GM19455 (cell line): ENCODE results near the gene KIF25.
"Not testable (repeated sequence)": the region's sequence is repeated elsewhere in the genome, so short reads cannot be mapped to it uniquely, and the experiment has no call there.

Experiments used
- ATAC-seq: cut with Tn5 transposase; IDR thresholded peaks from one replicate; pipeline ENCODE4 v1.9.1; 2021; ENCODE audit not compliant: unreplicated experiment

The KIF25 gene

DNA sequence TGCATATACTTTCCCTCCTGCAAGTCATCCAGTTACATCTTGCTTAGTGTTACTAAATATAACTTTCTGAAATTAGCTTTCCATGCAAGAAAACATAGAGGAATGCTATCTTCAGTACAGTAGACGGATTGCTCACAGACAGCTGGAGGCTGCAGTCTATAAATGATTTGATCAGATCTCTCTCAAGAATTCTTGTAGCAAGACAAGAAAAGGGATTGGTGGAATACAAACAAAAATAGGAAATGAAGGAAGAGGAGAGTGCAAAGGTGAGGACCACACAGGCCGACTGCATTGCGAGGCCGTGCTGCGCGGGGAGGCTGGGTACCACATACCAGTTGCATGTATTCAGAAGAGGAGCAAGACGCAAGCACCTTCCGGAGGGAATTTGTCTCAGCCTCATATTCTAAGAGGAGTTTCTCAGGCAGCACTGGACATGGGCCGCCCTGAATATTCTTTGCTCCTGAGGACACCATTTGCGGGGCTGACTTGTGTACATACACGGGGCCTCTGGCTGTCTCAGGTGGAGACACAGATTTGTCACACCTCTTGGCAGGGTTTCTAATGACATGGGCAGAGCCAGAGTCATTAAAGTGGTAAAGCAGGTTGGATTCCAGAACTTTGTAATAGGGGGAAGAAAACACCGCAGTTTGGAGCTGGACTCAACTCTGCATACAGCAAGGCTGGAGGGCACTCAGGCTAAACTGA is 22.7 kb upstream of the KIF25 start:
- ATAC-seq, result no peak

DNA sequence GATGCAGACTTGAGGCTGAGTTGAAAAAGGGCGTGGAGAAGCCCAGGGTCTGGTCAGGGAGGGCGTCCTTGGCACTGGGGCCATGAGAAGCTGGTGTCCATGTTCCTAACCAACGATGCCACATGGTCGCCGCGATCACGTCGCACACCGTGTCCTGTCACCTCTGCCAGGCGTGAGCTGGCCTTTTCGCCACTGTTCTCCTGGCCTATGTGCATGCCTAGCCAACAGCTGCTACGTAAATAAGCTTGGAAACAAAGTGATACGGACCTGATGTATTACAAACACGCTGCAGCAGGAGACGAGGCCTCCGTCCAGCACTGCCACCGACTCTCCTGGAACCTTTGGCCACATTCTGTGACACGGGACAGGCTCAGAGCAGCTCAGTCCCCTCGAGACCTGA is 22.0 kb upstream of the KIF25 start:
- ATAC-seq, result no peak

DNA sequence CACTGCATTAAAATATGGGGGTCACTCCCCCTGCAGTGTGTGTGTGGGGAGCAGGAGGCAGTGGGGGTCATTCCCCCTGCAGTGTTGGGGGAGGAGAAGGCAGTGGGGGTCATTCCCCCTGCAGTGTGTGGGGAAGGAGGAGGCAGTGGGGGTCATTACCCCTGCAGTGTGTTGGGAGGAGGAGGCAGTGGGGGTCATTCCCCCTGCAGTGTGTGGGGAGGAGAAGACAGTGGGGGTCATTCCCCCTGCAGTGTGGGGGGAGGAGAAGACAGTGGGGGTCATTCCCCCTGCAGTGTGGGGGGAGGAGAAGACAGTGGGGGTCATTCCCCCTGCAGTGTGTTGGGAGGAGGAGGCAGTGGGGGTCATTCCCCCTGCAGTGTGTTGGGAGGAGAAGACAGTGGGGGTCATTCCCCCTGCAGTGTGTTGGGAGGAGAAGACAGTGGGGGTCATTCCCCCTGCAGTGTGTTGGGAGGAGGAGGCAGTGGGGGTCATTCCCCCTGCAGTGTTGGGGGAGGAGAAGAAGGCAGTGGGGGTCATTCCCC is 21.3 kb upstream of the KIF25 start:
- ATAC-seq, result not testable (repeated sequence)

DNA sequence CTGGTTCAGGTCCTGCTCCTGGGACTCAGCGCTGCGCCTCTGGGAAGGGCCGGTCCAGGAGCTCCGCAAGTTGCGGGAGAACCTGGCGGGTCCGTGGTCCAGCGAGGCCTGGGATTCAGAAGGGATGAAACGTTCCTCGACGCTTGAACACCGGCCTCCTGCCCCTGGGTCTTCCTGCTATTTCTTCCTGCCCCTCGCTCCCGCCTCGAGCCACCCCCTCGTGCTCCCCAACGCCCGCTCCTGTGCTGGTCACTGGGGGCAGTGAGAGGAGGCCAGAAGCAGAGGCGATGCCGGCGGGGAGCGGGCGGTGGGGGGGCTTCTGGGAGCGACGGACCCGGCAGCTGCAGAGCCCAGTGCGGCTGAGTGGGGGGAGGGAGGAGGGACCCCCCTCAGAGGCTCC is 20.8 kb upstream of the KIF25 start:
- ATAC-seq, result no peak

DNA sequence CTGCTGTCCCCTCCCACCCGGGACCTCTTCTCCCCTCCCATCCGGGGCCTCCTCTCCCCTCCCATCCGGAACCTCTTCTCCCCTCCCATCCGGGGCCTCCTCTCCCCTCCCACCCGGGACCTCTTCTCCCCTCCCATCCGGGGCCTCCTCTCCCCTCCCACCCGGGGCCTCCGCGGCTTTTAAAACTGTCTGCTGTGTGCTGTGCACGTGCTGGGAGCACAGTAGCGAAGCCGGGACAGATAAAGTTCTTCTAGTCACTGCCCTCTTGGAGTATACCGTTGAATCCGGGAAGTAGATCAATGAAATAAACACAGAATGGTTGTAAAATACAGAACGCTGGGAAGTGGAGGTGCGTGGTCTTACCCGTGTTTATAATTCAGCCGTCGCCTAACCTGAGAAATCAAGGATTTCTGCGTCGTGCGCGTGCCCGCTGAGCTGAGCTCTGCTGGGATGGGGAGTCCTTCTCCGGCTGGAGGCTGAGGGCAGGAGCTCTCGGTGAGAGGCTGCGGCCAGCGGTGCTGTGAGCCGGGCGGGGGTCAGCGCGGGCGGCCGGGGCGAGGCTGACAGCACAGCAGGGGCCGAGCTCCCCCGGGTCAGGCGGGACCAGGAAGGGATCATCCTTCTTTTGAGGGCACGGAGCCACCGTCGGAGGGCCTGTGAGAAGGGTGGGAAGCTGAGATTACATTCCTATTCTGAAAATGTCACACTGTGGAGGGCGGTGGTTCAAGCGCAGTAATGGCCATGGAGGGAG is 19.6 kb upstream of the KIF25 start:
- ATAC-seq, result no peak

GRCh38 chr6:167978607-167979006 is 18.9 kb upstream of the KIF25 start:
- ATAC-seq, result no peak

DNA sequence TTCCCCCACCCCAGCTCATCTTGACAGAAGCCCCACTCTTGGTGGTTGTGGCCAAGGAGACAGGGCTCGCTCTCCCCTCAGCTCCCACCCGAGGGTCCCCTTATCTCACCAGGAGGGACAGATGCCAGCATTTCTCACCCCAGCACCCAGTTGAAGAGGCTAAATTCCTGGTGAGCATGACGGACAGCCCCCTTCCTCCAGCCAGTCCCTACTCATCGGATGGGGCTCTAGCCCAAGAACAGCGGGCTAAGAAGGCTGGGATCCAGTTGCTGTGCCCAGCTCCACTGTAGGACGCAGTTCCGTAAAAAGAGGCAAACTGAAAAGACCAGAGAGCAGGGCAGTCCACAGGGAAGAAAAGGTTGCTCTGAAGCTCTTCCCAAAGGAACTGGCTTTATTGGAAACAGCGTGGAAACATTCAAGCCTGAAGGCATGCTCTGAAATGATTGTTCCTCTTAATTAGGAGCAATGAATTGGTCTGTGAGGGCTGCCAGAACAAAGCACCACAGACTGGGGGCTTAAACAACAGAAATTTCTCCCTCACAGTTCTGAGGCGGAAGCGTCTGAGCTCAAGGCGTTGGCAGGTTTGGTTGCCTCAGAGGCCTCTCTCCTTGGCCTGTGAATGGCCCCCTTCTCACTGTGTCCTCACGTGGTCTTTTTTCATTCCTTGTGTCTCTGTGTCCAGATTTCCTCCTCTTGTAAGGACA is 17.9 kb upstream of the KIF25 start:
- ATAC-seq, result no peak

- ATAC-seq, result no peak
Measured at GRCh38 chr6:167980911-167981580, 16.4 kb upstream of the KIF25 start.

- ATAC-seq, result no peak
Measured at GRCh38 chr6:167981916-167982462, 15.5 kb upstream of the KIF25 start.

DNA sequence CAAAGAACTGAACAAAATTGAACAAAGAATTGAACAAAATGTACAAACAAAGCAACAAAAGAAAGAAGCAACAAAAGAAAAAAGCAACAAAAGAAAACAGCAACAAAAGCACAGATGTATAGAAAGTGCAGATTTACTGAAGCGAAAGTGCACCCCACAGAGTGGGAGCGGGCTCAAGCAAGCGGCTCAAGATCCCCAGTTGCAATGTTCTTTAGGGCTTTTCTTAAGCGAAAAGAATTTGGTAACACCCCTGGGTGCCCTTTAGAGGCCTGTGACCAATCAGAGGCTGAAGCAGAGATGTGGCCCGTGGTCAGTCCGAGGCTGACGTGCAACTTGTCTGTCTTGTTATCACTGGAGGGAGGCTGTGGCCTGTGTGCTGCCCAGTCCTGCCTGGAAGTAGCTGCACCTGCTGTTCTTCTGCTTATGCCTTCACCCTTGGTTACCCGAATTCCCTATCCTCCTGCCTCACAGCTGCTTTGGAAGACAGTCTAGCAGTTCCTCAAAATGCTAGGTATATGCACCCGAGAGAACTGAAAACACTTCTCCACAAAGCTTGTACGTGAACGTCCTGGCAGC is 13.2 kb upstream of the KIF25 start:
- no peak for ATAC-seq

DNA sequence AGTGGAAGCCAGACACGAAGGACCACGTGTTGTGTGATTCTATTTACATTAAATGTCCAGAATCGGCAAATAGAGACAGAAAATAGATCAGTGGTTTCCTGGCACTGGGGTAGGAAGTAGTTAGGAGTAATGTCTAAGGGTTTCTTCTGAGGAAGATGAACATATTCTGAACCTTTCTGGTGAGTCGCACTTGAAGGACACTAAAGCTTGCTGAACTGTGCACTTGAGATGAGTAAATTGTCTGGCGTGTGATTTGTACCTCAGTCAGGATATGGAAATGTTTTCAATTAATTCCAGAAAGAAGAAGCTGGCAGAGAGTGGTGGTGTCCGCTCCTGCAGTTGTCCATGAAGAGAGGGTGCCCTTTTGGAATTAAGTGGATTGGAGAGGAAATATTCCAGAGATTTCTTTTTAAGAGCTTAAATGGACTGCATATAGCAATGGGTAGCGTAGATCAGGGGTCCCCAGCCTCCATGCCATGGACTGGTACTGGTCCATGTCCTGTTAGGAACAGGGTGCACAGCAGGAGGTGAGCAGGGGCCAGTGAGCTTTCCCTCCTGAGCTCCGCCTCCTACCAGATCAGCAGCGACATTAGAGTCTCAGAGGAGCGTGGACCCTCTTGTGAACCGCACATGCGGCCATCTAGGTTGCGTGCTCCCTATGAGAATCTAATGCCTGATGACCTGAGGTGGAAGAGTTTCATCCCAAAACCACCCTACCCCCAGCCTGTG is 12.4 kb upstream of the KIF25 start:
- no peak for ATAC-seq

- no peak for ATAC-seq
Measured at GRCh38 chr6:167985911-167986595, 11.4 kb upstream of the KIF25 start.

- no peak for ATAC-seq
Measured at GRCh38 chr6:167987396-167988153, 9.9 kb upstream of the KIF25 start.

- ATAC-seq, result no peak
Measured at GRCh38 chr6:167988154-167988495, 9.3 kb upstream of the KIF25 start.

DNA sequence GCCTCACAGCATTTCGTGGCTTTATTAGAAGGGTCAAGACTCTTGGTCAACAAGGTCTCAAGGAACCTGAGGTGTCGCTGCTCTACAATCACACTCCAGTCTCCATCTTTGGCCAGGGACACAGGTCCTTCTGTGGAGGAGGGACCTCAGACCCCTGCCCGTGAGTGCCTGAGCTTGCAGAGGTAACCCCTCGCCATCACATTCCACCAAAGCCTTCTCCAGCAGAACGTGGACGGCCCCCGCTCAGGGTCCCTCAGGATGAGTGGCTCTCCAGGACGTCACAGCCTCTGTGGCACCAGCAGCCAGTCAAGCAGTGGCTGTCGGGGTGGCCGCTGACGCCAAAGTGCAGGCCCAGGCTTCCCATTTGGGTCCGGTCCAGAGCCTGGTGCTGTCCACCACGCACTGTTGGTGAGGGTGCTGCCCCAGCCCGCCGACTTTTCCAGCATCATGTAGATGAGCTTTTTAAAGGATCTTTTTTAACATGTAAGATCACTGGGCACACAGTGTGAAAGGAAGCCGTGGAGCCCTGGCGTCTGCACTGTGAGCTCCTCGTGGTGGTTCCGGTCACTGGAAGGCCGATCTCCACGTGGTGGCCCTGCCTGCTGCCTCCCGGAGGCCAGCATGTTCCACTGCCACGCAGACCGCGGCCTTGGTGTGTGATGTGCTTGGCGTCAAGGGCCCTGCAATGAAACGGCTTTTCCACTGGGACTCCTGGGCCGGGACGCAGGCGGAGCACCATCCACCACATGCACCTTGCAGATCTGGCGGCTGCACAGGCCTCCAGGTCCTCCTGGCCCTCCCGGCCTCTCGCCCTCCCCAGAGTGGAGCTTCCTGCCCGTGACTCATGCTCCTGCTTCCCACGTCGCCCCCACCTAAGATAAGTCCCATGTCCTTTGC is 8.3 kb upstream of the KIF25 start:
- ATAC-seq, result no peak

DNA sequence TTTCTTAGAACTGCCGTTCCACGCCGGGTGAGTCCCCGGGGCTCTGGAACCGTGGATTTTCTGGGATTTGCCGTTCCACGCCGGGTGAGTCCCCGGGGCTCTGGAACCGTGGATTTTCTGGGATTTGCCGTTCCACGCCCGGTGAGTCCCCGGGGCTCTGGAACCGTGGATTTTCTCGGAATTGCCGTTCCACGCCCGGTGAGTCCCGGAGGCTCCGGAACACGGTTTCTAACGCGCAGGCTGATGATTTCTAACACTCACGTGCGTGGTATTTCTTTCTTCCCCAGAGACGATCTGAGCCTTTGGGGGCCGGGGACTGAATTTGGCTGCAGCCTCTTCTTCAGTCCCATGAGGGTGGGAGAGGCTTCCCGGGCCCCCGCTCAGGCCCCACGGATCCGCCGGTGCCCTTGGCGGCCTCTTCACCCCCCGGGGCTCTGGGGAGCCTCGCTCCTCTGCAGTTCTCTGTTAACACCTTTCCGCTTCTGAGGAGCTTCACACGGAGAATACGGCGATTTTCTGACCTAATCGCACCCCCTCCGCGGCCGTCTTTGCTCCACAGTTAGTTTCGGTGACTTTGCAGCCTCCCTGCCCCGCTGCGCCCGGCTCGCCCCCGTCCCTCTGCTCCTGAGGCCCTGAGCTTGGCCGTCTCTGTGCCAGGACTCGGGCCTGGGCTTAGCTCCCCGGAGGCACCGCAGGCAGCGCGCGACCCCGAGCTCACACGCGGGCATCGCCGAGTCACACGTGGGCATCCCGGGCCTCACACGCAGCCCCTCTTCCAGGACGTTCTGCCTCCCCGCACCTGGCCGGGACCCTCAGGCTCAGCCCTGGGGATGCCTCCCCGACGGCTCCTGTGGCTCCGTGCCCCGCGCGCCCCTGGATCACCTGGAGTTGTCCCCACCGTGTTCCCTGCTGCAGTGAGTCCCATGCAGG is 7.2 kb upstream of the KIF25 start:
- ATAC-seq, result no peak

- ATAC-seq, result no peak
Measured at GRCh38 chr6:167993169-167993568, 4.3 kb upstream of the KIF25 start.
